Measurements from ENCODE around the gene SVBP.

DNA sequence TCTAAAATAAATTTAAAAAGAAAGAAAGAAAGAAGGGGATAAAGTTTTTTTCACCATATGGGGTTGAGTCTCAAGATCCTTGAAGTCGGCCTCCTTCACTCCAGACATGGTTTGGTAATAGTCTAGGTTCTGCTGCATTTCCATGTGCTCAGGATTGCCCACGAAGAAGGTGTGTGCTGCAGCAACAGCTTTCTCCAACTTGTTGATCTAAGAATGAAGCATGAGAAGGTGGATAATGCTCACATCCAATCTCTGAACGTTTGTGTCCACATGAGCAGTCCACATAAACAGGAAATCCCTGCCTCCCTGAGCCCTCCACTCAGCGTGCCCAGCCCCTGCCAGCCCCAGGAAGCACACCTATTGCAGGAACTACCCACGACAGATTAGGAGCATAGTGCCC is 54.9 kb downstream of the SVBP start:
- no peak for TF ChIP-seq SPI1 (IDR thresholded peaks at IDR 0.05; ENCODE audit: low read depth, low read length)
- no peak for TF ChIP-seq POLR2AphosphoS5 (IDR thresholded peaks at IDR 0.05; ENCODE audit: low read depth, low read length)
- no peak for TF ChIP-seq POLR2A (IDR thresholded peaks at IDR 0.05; ENCODE audit: low read depth, low read length)
- TF ChIP-seq TAF1 (IDR thresholded peaks at IDR 0.05; ENCODE audit: low read depth, low read length), result no peak

Data from GM12891 (cell line).